Measurements from ENCODE around the gene KIAA1217.

KIAA1217 gene

DNA sequence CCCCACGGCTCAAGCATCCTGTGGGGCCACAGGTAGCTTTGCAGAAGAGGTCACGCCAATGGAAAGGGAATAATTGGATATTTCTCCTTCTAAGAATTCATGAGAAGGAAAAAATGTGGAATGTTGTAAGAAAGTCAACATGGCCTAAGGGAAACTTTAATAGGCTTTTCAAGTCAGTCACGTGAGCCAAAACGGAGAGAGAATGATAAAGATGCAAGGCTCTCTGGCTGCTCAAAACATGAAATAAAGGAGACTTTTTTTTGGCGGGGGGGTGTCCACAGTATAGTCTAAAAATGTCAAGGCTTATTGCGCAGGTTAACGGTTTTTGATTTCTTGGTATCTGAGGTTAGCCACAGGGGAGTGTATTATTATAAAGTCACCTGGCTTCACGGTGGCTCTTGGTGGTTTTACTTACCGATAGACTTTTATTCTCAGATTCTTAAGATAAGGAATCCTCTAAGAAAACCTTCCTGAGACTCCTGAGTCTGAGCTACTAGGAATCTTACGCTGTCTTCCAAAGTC is 366.6 kb downstream of the KIAA1217 start:
- H2AFZ ChIP-seq (ENCODE audit: low read depth, low read length) = no peak overlapping the region
- no peaks in the 10 kb centered on the region for H3K36me3 ChIP-seq (replicated peaks; ENCODE audit: low read depth, low read length)
- H3K4me2 ChIP-seq (ENCODE audit: low read length) = no peak overlapping the region
- no peaks in the 10 kb centered on the region for H3K4me1 ChIP-seq (ENCODE audit: low read length)
- H3K79me2 ChIP-seq (ENCODE audit: low read length) = no peaks in the 10 kb centered on the region
- no peak overlapping the region for H3K4me3 ChIP-seq (ENCODE audit: low read length)
- no peak overlapping the region for H3K27ac ChIP-seq (ENCODE audit: low read length)
- H3K9ac ChIP-seq (ENCODE audit: low read length) = no peak overlapping the region
- TF ChIP-seq EZH2phosphoT487 (IDR thresholded peaks at IDR 0.05; ENCODE audit: low read depth) = no peak
- TF ChIP-seq, protein P1, sequence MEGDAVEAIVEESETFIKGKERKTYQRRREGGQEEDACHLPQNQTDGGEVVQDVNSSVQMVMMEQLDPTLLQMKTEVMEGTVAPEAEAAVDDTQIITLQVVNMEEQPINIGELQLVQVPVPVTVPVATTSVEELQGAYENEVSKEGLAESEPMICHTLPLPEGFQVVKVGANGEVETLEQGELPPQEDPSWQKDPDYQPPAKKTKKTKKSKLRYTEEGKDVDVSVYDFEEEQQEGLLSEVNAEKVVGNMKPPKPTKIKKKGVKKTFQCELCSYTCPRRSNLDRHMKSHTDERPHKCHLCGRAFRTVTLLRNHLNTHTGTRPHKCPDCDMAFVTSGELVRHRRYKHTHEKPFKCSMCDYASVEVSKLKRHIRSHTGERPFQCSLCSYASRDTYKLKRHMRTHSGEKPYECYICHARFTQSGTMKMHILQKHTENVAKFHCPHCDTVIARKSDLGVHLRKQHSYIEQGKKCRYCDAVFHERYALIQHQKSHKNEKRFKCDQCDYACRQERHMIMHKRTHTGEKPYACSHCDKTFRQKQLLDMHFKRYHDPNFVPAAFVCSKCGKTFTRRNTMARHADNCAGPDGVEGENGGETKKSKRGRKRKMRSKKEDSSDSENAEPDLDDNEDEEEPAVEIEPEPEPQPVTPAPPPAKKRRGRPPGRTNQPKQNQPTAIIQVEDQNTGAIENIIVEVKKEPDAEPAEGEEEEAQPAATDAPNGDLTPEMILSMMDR (IDR thresholded peaks at IDR 0.05; ENCODE audit: low read depth, low read length) = no peak
- H4K20me1 ChIP-seq (ENCODE audit: insufficient read depth, low read length) = no peaks in the 10 kb centered on the region
- no peaks in the 10 kb centered on the region for H3K9me3 ChIP-seq (ENCODE audit: insufficient read depth, low read length)
- no peaks in the 10 kb centered on the region for H3K27me3 ChIP-seq (ENCODE audit: low read depth, low read length)

DNA sequence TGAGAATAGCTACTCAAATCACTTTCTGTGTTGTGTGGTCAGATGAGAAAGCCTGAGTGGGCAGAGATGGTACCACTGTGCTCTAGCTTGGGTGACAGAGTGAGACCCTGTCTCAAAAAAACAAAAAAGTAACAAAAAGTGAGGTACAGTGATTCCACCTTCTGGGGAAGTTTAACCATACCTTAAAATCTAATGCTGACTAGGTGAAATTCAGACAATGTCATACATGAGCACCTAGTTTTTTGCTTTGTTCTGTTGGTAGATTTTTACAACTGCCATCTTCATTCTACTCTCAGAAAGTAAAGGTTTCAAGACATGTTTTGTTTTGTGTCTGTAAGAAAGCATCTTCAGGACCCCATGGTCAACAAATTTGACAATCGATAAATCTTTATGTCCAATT is 370.5 kb downstream of the KIAA1217 start:
- Histone ChIP-seq H3K9me3 (ENCODE audit: insufficient read depth, low read length) (no peaks in the 10 kb centered on the region), H3K4me1 (ENCODE audit: low read length) (no peaks in the 10 kb centered on the region), H3K9ac (ENCODE audit: low read length) (no peak overlapping the region), H4K20me1 (ENCODE audit: insufficient read depth, low read length) (no peaks in the 10 kb centered on the region), H3K4me3 (ENCODE audit: low read length) (no peak overlapping the region), H3K36me3 (replicated peaks; ENCODE audit: low read depth, low read length) (no peaks in the 10 kb centered on the region), H3K27me3 (ENCODE audit: low read depth, low read length) (no peaks in the 10 kb centered on the region), H3K4me2 (ENCODE audit: low read length) (no peak overlapping the region), H3K27ac (ENCODE audit: low read length) (no peak overlapping the region), H3K79me2 (ENCODE audit: low read length) (no peaks in the 10 kb centered on the region), H2AFZ (ENCODE audit: low read depth, low read length) (no peak overlapping the region)
- TF ChIP-seq, protein P1 (IDR thresholded peaks at IDR 0.05; ENCODE audit: low read depth, low read length) = no peak
- TF ChIP-seq EZH2phosphoT487 (IDR thresholded peaks at IDR 0.05; ENCODE audit: low read depth) = no peak

DNA sequence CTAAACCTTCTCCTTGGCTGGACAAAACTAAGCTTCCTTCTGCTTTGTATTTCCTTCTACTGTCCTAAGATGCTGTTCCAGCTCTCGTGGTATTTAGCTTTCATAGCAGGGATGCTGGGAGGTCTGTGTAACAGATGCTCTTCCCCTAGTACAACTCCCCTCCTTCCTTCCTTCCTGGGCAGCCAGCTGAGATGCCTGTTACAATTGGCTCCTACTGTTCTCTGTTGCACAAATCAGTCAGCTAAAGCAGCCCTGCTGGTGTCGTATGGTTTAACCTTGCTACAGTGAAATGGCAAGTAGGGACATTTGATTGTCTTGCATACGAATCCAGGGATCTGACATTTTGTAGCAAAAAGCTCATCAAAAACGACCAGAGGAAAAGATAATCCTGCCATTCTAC is 371.0 kb downstream of the KIAA1217 start:
- Histone ChIP-seq H3K27me3 (ENCODE audit: low read depth, low read length) (no peaks in the 10 kb centered on the region), H2AFZ (ENCODE audit: low read depth, low read length) (no peak overlapping the region), H3K9ac (ENCODE audit: low read length) (no peak overlapping the region), H3K36me3 (replicated peaks; ENCODE audit: low read depth, low read length) (no peaks in the 10 kb centered on the region), H3K4me1 (ENCODE audit: low read length) (no peaks in the 10 kb centered on the region), H4K20me1 (ENCODE audit: insufficient read depth, low read length) (no peaks in the 10 kb centered on the region), H3K4me2 (ENCODE audit: low read length) (no peak overlapping the region), H3K4me3 (ENCODE audit: low read length) (no peak overlapping the region), H3K27ac (ENCODE audit: low read length) (no peak overlapping the region), H3K79me2 (ENCODE audit: low read length) (no peaks in the 10 kb centered on the region), H3K9me3 (ENCODE audit: insufficient read depth, low read length) (no peaks in the 10 kb centered on the region)
- TF ChIP-seq EZH2phosphoT487 (IDR thresholded peaks at IDR 0.05; ENCODE audit: low read depth) = no peak
- TF ChIP-seq, protein P1 (IDR thresholded peaks at IDR 0.05; ENCODE audit: low read depth, low read length) = no peak

DNA sequence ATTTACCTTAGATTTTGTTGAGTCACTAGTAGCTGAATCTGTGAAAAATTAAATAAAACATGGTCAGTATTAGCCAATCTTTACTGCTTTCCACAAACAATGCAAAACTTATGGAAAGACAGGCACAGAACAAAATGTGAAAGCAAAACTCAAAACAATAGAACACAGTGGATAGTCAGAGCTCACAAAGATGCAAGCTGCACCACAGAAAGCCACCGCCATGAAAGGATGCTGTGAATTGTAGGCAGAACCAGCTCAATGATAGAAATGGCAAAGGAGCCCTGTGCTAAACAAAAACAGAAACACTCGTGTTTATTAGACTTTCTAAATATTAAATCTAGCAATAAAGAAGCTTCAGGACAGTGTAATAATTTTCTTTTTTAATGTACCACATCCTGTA is 380.3 kb downstream of the KIAA1217 start:
- H3K36me3 ChIP-seq (replicated peaks; ENCODE audit: low read depth, low read length) = no peaks in the 10 kb centered on the region
- H3K79me2 ChIP-seq (ENCODE audit: low read length) = no peaks in the 10 kb centered on the region
- H4K20me1 ChIP-seq (ENCODE audit: insufficient read depth, low read length) = no peaks in the 10 kb centered on the region
- no peaks in the 10 kb centered on the region for H3K27me3 ChIP-seq (ENCODE audit: low read depth, low read length)
- TF ChIP-seq EZH2phosphoT487 (IDR thresholded peaks at IDR 0.05; ENCODE audit: low read depth) = no peak
- TF ChIP-seq, protein P1 (IDR thresholded peaks at IDR 0.05; ENCODE audit: low read depth, low read length) = no peak
- H2AFZ ChIP-seq (ENCODE audit: low read depth, low read length) = no peak overlapping the region
- H3K9ac ChIP-seq (ENCODE audit: low read length) = no peak overlapping the region
- H3K4me1 ChIP-seq (ENCODE audit: low read length) = no peaks in the 10 kb centered on the region
- H3K27ac ChIP-seq (ENCODE audit: low read length) = no peak overlapping the region
- H3K4me3 ChIP-seq (ENCODE audit: low read length) = no peak overlapping the region
- H3K9me3 ChIP-seq (ENCODE audit: insufficient read depth, low read length) = no peaks in the 10 kb centered on the region
- H3K4me2 ChIP-seq (ENCODE audit: low read length) = no peak overlapping the region
